Stimulated activated CD8-positive, alpha-beta memory T cell treated with anti-CD3 and anti-CD28 coated beads, Interleukin-4, amount 100 ng/mL, for 24 hours (primary cell): ENCODE measurements around the gene LGALS3BP.

Experiments
- DNase-seq: peaks from one replicate; pipeline ENCODE4 v3.0.0-alpha.2; 2020; ENCODE audit warnings: low read depth

The LGALS3BP gene

GRCh38 chr17:78981010-78981888 lies 1.5 kb upstream of the LGALS3BP start:
- no peak for DNase-seq

- no peak for DNase-seq
Measured at GRCh38 chr17:78980624-78980972, 875 bp upstream of the LGALS3BP start.

GRCh38 chr17:78977997-78978973 lies 1.4 kb downstream of the LGALS3BP start:
- DNase-seq: no peak

- DNase-seq: no peak
Measured at GRCh38 chr17:78977681-78977943, 2.1 kb downstream of the LGALS3BP start.

GRCh38 chr17:78976907-78977680 lies 2.6 kb downstream of the LGALS3BP start:
- no peak for DNase-seq

- no peak for DNase-seq
Measured at GRCh38 chr17:78974635-78975591, 4.8 kb downstream of the LGALS3BP start.

GRCh38 chr17:78973792-78974520 lies 5.8 kb downstream of the LGALS3BP start:
- no peak for DNase-seq

GRCh38 chr17:78973196-78973595 lies 6.5 kb downstream of the LGALS3BP start:
- DNase-seq: no peak

- no peak for DNase-seq
Measured at GRCh38 chr17:78972507-78973105, 7.1 kb downstream of the LGALS3BP start.

- DNase-seq: no peak
Measured at GRCh38 chr17:78971756-78972506, 7.8 kb downstream of the LGALS3BP start.

GRCh38 chr17:78970834-78971755 lies 8.6 kb downstream of the LGALS3BP start:
- peak; percentile 65 for DNase-seq

GRCh38 chr17:78969865-78970264 lies 9.9 kb downstream of the LGALS3BP start:
- DNase-seq: no peak

GRCh38 chr17:78967782-78968362 lies 11.9 kb downstream of the LGALS3BP start:
- no peak for DNase-seq

- no peak for DNase-seq
Measured at GRCh38 chr17:78966910-78967600, 12.7 kb downstream of the LGALS3BP start.

GRCh38 chr17:78966123-78966813 lies 13.5 kb downstream of the LGALS3BP start:
- DNase-seq: no peak

- DNase-seq: no peak
Measured at GRCh38 chr17:78965491-78965924, 14.2 kb downstream of the LGALS3BP start.

GRCh38 chr17:78963378-78963777 lies 16.3 kb downstream of the LGALS3BP start:
- no peak for DNase-seq
